HG03097 (cell line): ENCODE measurements around the gene FAM168B.

ENCODE experiments used
- ATAC-seq: cut with Tn5 transposase; IDR thresholded peaks from one replicate; pipeline ENCODE4 v1.9.1; 2021; ENCODE audit not compliant: unreplicated experiment, low FRiP score

The FAM168B gene

GRCh38 chr2:131029812-131030211 is 63.4 kb downstream of the FAM168B start:
- ATAC-seq, result no peak

- ATAC-seq, result no peak
These were observed 65.4 kb downstream of the FAM168B start for GRCh38 chr2:131027566-131028528.

DNA sequence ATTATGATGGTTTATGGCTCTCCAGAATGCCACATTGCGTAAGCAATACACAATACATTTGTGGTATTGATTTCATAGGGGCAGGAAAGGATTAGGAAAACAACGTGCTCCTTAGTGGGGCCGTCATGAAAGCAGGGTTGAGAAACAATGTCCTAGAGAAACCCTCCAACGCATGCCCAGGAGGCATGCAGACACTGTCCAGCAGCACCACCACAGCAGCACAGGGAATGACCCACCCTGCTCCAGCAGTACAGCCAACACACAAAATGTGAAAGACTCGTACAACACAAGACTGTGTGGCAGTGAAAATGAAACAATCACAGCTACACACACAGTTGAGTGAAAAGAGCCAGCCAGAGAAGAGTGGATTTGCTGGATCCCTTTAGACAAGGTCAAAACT is 66.3 kb downstream of the FAM168B start:
- no peak for ATAC-seq

- ATAC-seq, result no peak
These were observed 69.5 kb downstream of the FAM168B start for GRCh38 chr2:131023758-131024157.

DNA sequence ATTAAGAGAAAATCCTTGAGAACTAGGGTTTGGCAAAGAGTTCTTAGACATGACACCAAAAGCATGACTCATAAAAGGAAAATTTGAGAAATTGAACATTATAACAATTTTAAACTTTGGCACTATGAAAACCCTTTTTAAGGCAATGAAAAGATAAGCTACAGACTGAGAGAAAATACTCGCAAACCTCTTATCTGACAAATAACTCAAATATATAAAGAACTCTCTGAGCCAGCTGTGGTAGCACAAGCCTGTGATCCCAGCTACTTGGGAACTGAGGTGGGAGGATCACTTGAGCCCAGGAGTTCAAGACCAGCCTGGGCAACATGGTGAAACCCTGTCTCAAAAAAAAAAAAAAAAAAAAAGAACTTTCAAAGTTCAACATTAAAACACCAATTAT is 70.5 kb downstream of the FAM168B start:
- ATAC-seq, result no peak

GRCh38 chr2:131016826-131017741 is 76.2 kb downstream of the FAM168B start:
- ATAC-seq, result no peak

DNA sequence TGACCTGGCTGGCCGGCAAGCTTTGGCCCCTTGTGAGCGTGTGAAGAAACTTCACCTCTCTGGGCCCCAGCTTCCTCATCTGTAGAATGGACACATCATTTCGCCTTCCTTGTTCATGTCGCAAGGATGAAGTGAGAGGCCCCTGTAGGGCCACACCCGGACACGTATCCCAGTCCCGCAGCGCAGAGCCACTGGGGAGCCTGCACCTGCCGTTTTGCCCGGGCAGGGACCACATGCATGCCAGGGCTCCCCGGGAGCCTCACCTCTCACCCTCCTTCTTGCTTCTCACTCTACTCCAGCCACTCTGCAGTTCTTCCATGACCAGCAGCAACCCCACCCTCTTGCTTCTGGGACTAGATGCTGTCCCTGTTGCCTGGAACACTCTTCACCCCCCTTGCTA is 77.5 kb downstream of the FAM168B start:
- ATAC-seq, result no peak

GRCh38 chr2:131014141-131014540 is 79.1 kb downstream of the FAM168B start:
- ATAC-seq, result no peak

DNA sequence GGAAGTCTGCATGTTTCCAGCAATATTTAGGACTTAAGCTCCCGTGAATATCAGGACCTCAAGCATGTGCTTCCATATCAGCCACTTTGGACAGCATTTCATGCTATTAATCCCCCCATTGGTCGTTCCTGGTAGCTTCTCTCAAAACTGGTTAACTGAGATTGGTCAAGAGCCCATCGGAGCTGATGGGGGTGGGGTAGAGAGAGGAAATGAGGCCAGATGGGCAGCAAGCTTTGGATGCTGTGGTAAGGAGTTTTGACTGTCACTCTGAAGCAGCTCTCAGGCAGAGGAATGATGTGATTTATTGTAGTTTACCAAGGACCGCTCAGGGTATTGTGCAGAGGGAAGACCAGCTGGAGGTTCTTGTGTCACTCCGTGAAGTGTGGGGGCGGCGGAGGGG is 81.8 kb downstream of the FAM168B start:
- ATAC-seq, result no peak

- no peak for ATAC-seq
These were observed 82.7 kb downstream of the FAM168B start for GRCh38 chr2:131010566-131010965.

GRCh38 chr2:131009713-131010475 is 83.4 kb downstream of the FAM168B start:
- ATAC-seq, result no peak

DNA sequence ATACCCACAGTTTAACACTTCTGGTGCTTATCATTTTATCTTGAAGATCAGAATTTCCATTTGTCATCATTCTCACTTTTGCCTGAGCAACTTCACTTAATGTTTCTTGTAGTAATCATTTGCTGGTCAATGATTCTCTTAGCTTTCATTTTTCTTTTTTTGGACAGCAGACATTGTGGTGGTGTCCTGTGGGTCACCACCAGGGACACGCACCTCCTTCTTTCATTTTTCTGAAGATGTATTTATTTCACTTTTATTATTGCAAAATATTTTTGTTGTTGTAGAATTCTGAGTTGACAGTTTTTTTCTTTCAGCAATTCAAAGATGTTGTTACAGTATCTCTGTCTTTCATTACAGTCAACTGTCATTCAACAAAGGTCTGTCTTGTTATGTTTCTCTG is 84.3 kb downstream of the FAM168B start:
- no peak for ATAC-seq

GRCh38 chr2:131006561-131006960 is 86.7 kb downstream of the FAM168B start:
- no peak for ATAC-seq

DNA sequence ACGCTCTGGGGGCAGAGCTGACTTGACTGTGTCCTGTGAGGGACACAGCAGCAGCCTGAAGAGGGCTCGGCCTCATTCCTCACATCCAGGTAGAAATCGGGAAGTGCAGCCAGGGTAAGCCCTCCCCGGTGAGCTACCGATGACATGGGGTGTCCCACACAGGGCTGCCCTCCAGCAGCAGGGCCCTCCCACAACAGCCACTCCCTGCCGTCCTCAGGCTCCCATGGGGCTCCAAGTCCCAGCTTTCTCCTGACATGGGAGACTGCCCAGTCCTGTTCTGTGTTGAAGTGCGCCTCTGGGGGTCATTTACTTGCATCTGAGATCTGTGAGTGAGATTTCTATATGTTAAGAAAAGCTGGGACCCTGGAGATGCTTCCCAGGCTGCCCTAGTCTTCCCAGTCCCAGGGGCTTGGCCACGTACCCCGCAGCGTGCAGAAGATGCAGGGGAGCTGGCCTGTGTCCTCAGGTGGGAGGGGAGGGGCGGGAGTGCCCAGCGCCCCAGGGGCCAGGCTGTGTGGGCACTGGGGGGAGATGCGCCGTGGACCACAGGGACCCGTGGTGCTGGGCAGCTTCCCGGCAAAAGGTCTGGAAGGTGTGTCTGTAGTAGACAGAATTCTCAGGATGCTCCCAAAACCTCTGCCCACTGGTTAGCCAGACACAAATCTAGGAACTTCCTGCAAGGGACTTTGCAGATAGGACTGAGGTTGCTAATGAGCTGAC is 87.9 kb downstream of the FAM168B start:
- no peak for ATAC-seq

DNA sequence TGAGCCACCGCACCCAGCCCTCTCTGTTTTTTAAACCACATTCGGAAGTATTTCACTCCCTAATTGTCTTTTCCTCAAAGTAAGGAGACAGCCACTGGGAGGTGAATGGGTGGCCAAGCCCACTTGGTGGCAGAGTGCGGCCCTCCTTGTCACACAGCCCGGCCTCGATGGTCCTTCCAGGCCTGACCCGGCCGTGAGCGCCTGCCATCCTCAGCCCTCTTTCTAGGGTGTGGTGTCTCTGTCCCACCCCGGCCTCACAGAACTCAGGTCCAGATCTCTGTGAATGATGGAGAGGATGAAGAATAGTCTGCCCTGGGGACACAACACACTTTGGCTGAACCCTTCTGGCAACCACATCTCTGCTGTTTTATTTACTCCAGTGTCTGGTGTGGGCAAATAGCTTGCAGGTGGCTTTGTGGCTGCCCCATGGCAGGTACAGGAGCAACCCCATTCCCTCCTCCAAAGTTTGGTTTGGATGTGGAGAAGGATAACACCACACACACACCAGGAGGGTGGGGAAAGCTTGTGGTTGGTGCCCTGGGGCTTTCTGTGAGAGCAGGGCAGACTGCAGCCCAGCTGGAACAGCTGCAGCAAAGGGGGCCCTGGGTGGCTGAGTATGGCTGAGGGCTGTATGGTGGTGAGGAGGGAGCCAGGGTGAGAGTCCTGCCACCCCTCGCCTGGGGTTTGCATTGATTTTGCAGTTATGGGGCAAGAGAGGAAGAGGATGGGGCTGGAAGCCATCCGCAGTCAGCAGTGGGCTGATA is 88.6 kb downstream of the FAM168B start:
- ATAC-seq, result no peak

GRCh38 chr2:130998561-130998960 is 94.7 kb downstream of the FAM168B start:
- ATAC-seq, result no peak
